Skeletal muscle tissue (tissue), 4 donors: ENCODE data around the gene DNAJC1. TPM values are rescaled to one million over a fixed set of nuclear protein-coding genes. Genes with fewer than 3 reads are reported as not detected.

Experiments used
- H3K27ac ChIP-seq: one replicate; pipeline ENCODE4 v1.7.0; 2013; ENCODE audit warnings: mild to moderate bottlenecking, low read depth, low read length, inconsistent platforms
- H3K27me3 ChIP-seq, 3 donors: one replicate each; pipeline ENCODE4 v1.7.0; 2013; ENCODE audit warnings: low read length in 3 of 3; ENCODE audit not compliant: control insufficient read depth in 3 of 3, insufficient read depth in 3 of 3
- H3K36me3 ChIP-seq, 3 donors: one replicate each; pipeline ENCODE4 v1.7.0; 2013; ENCODE audit warnings: low read length in 3 of 3; ENCODE audit not compliant: control insufficient read depth in 3 of 3, insufficient read depth in 3 of 3
- H3K4me1 ChIP-seq, 3 donors: one replicate each; pipeline ENCODE4 v1.7.0; 2013; ENCODE audit warnings: low read length in 3 of 3, mild to moderate bottlenecking in 3 of 3; ENCODE audit not compliant: control insufficient read depth in 3 of 3, insufficient read depth in 3 of 3
- H3K4me3 ChIP-seq, 3 donors: one replicate each; pipeline ENCODE4 v1.7.0; 2013; ENCODE audit warnings: low read length in 3 of 3
- H3K9ac ChIP-seq, 3 donors: one replicate each; pipeline ENCODE4 v1.7.0; 2013; ENCODE audit warnings: low read length in 3 of 3, mild to moderate bottlenecking in 3 of 3, moderate library complexity in 2 of 3, low read depth in 1 of 3
- H3K9me3 ChIP-seq, 3 donors: one replicate each; pipeline ENCODE4 v1.7.0; 2013; ENCODE audit warnings: low read length in 3 of 3; ENCODE audit not compliant: control insufficient read depth in 3 of 3
- total RNA-seq: library from RNA; depleted of rRNA; stranded (reverse); fragments of >200 nt; gene quantifications from one replicate; pipeline ENCODE4 v1.2.3, GENCODE V29; 2014
- donor health status: Osteomylitis.

The DNAJC1 gene
- total RNA-seq, 1 donor from 2014 or later: 9.9 TPM

DNA sequence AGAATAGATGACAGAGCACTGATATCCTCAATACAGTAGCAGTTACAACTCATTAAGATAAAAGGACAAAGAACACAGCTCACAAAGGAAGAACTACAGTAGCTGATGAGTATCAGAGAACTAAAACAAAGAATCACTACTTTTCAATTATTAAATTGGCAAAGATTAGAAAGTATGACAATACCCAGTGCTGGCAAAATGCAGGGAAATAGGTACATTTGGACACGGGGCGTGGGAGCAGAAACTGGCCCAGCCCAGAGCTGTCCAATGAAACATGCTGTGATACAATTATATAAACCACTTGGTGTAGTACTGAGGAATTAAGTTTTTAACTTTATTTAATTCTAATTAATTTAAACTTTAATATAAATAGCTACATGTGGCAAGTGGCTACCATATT, 243.2 kb downstream of the DNAJC1 start:
- Histone ChIP-seq H3K27ac (no peak overlapping the region), H3K9me3 (no peaks in the 10 kb centered on the region), H3K9ac (no peak overlapping the region), H3K4me1 (no peaks in the 10 kb centered on the region), H3K36me3 (peaks cover 3 to 17% (median 5%) of the 10 kb centered on the region in 3 donors), H3K27me3 (no peaks in the 10 kb centered on the region), H3K4me3 (no peak overlapping the region)

DNA sequence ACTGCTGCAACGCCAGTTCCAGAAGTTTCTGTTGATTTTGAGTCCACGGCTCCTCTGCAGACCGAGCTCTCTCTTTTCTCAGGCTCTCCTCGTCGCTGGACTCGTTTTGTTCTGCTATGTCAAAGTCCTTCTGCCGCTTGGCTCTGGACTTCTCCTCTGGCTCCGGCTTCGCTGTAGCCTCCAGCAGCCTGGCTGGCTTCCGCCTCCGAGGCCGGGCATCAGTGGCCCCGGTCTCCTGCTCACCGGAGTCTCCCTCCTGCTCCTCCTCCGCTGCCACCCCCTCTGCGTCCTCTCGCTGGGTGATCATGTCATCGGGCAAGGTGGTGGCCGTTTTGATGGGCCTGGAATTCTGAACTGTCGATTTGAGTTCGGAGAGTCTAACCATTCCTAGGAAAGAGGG, 244.3 kb downstream of the DNAJC1 start:
- Histone ChIP-seq H3K4me3 (no peak overlapping the region), H3K27ac (no peak overlapping the region), H3K36me3 (peaks cover 3 to 21% (median 8%) of the 10 kb centered on the region in 3 donors), H3K9ac (no peak overlapping the region), H3K4me1 (no peaks in the 10 kb centered on the region), H3K27me3 (no peaks in the 10 kb centered on the region), H3K9me3 (no peaks in the 10 kb centered on the region)

DNA sequence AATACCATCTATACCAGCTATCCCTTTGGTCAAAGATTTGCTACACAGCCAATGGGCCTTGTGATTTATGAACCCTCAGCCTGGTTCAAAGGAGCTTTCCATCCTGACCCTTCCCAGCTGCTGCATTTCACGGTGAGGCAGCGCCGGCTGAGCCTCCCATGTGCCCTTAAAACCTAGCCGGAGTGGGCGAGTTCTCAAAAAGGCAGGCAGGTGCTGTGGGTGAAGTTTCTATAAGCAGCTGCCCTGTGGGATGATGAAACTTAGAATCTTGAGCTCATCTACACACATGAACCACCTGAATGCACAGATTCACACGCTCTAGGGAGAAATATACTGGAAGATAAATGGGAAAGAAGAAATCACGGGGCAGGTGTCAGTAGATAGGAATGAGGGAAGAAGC, 244.8 kb downstream of the DNAJC1 start:
- Histone ChIP-seq H3K27me3 (no peaks in the 10 kb centered on the region), H3K9ac (no peak overlapping the region), H3K4me3 (no peak overlapping the region), H3K36me3 (peaks cover 3 to 20% (median 8%) of the 10 kb centered on the region in 3 donors), H3K4me1 (no peaks in the 10 kb centered on the region), H3K27ac (no peak overlapping the region), H3K9me3 (no peaks in the 10 kb centered on the region)

DNA sequence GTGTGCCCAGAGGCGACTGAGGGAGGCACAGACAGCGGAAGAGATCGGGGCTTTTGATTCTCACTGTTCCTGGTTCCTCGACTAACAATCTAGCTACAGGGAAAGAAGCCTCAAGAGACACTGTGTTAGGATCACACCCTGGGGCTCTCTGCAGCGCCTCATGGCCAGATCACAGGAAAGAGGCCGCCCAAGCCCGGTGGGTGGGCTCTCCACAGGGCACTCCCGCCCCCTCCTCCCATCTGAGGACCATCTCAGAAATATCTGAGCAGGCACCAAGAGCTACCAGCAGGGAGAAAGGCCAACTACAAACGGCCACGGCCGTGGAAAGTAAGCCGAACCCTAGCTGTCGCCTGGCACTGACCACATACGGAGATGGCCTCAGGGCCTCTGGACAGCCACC, 245.3 kb downstream of the DNAJC1 start:
- H3K4me3 ChIP-seq: no peak overlapping the region
- H3K27me3 ChIP-seq: no peaks in the 10 kb centered on the region
- no peaks in the 10 kb centered on the region for H3K9me3 ChIP-seq
- no peaks in the 10 kb centered on the region for H3K4me1 ChIP-seq
- H3K9ac ChIP-seq: no peak overlapping the region
- H3K27ac ChIP-seq: no peak overlapping the region
- peaks cover 3 to 19% (median 8%) of the 10 kb centered on the region in 3 donors for H3K36me3 ChIP-seq

DNA sequence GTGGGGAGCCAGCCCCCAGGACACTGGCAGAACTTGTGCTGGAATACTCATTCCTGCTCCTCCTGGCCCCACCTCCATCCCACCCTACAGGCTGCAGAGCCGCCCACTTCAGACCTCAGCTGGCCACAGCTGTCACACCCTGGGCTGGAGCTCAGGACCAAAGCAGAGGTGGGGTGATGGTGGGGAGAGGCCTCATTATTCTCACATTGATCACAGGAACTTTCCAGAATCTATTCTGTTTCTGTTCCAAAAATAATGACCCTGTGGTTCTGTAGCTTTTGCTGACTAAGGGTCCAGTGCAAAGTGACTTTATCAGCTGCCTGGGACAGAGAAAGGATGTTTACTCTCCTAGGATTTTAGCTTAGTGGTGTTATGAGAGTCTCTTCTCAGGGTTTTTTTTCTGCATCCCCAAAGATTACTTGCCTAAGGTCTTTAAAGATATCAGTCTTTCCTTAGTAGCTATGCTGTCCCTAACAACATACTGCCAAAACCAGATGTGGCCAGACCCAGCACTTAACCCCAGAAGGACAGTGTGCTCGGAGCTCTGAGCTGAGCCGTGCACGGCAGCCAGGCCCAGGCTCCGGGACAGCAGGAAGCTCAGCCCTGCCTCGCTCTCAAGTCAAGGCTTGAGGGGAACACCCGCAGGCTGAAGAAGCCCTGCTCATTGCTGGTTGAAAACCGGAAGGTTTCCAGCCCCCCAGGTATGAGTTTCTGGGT, 246.2 kb downstream of the DNAJC1 start:
- Histone ChIP-seq H3K27ac (no peak overlapping the region), H3K27me3 (no peaks in the 10 kb centered on the region), H3K4me1 (no peaks in the 10 kb centered on the region), H3K9ac (no peak overlapping the region), H3K4me3 (no peak overlapping the region), H3K36me3 (peaks cover 3 to 19% (median 8%) of the 10 kb centered on the region in 3 donors), H3K9me3 (no peaks in the 10 kb centered on the region)

DNA sequence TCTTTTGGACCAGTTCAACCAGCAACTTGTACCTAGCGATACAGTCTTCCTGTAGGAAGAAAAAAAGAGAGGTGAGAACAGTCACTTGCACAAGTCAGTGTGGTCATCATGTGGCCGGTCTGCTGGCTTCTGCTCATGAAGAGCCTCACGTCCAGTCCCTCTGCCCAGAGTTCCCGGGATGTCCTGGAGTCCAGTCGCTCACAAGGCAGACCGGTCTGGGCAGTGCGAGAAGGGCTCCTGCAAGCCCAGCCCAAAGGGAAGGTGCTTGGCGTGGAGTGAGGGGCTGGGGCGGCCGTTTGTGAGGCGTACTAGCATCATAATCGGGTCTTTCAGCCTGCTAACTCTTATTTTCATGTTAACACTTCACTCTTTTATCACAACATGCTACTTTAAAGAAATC, 246.8 kb downstream of the DNAJC1 start:
- no peaks in the 10 kb centered on the region for H3K4me1 ChIP-seq
- no peaks in the 10 kb centered on the region for H3K9me3 ChIP-seq
- H3K27ac ChIP-seq: no peak overlapping the region
- H3K4me3 ChIP-seq: no peak overlapping the region
- no peak overlapping the region for H3K9ac ChIP-seq
- H3K27me3 ChIP-seq: no peaks in the 10 kb centered on the region
- H3K36me3 ChIP-seq: peaks cover 3 to 19% (median 8%) of the 10 kb centered on the region in 3 donors

DNA sequence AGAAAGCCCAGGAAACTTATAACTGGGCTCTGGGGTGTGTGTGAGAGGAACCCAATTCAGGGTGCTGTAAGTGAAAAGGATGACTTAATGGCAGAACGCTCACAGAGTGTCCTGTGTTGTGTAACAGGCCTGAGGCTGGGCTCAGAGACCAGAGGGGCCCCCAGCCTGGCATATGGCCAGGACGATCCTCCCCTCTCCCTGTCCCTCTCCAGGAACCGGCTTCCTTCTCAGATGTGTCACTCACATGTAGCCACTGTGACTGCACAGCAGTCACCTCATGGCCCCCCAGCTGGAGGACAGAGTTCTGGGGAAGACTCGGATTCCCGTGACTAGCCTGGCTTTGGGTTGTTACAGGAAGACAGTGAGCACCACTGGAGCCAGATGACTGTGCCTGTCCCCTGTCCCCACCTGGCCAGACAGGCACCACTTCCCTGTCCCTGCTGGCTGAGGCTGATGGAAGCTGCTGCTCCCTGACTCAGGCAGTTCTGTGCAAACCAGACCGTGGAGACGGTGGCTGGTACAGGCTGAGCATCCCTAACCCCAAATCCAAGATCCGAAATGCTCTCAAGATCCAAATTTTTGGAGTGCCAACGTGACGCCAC, 249.0 kb downstream of the DNAJC1 start:
- Histone ChIP-seq H3K4me1 (no peaks in the 10 kb centered on the region), H3K9ac (no peak overlapping the region), H3K27me3 (no peaks in the 10 kb centered on the region), H3K27ac (no peak overlapping the region), H3K9me3 (no peaks in the 10 kb centered on the region), H3K4me3 (no peak overlapping the region), H3K36me3 (peaks cover 3 to 16% (median 8%) of the 10 kb centered on the region in 3 donors)

DNA sequence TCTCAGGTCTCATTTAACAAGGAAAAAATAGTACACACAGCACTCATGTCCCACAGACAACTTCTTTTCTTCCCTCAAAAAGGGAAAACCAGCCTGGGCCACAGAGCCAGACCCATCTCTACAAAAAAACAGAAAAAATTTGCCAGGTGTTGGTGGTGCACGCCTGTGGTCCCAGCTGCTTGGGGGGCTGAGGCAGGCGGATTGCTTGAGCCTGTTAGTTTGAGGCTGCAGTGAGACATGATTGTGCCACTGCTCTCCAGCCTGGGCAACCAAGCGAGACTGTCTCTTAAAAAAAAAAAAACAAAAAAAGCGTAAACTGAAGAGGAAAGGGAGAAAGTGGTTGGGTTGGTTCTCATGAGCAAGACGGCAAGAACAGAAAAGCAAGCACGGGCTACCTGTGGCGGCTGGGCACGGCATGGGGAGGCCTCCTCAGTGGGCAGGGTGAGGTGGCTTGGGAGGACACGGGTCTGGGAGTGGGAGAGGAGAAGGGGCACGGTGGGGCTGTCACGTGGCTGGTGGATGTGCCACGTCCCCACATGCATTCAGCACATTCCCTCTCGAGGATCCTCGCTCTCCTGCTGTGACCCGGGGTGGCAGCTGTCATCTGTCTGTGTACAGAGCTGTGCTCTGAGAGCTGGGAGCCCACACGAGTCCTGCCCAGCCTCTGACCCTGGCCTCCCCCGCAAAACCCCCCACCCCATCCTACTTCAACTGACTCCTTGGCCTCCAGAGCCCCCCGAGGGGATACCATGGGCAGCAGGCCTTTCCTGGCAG, 249.8 kb downstream of the DNAJC1 start:
- Histone ChIP-seq H3K4me3 (no peak overlapping the region), H3K36me3 (peaks cover 0 to 10% (median 7%) of the 10 kb centered on the region in 3 donors), H3K9me3 (no peaks in the 10 kb centered on the region), H3K9ac (no peak overlapping the region), H3K27ac (no peak overlapping the region), H3K27me3 (no peaks in the 10 kb centered on the region), H3K4me1 (no peaks in the 10 kb centered on the region)

DNA sequence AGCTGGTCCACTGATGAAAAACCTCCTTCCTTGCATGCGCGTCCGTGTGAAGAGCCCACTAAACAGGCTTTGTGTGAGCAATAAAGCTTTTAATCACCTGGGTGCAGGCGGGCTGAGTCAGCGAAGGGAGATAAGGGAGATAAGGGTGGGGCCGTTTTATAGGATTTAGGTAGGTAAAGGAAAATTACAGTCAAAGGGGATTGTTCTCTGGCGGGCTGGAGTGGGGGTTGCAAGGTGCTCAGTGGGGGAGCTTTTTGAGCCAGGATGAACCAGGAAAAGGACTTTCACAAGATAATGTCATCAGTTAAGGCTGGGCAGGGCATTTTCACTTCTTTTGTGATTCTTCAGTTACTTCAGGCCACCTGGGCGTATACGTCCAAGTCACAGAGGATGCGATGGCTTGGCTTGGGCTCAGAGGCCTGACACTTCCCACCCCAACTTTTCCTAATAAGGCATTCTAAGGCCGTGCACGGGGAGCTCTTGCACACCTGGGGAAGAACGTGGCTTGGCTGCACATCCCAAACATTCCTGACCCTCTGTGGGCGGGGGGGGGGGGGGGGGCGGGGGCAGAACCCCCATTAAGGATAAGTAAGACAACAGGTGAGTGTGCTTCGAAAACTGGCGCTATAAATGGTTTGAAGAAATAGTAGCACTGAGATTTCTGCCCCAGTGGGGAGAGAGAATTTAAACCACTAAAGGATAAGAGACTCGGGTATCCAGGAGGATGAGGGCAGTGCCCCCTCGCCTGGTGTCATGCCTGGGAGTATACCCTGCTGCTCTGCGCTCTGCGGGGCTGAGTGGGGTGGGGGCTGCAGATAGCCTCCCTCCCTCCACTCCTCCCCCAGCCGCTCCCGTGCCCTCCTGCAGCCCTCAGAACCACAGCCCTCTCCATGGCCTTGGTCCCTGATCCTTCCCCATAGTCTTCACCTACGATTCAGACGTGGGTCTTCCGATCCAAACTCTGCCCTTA, 251.9 kb downstream of the DNAJC1 start:
- H3K9me3 ChIP-seq: no peaks in the 10 kb centered on the region
- no peak overlapping the region for H3K9ac ChIP-seq
- H3K27ac ChIP-seq: no peak overlapping the region
- H3K27me3 ChIP-seq: no peaks in the 10 kb centered on the region
- H3K36me3 ChIP-seq: peaks cover 0 to 7% (median 2%) of the 10 kb centered on the region in 3 donors
- no peaks in the 10 kb centered on the region for H3K4me1 ChIP-seq
- no peak overlapping the region for H3K4me3 ChIP-seq
